Measurements from ENCODE around the gene FOXB1. TPM values are rescaled to one million over a fixed set of nuclear protein-coding genes. Genes with fewer than 3 reads are reported as not detected.

The FOXB1 gene
- total RNA-seq, 1 donor from 2014 or later, result not detected

GRCh38 chr15:59991834-59992233 is 12.3 kb upstream of the FOXB1 start:
- TF ChIP-seq, protein P1, sequence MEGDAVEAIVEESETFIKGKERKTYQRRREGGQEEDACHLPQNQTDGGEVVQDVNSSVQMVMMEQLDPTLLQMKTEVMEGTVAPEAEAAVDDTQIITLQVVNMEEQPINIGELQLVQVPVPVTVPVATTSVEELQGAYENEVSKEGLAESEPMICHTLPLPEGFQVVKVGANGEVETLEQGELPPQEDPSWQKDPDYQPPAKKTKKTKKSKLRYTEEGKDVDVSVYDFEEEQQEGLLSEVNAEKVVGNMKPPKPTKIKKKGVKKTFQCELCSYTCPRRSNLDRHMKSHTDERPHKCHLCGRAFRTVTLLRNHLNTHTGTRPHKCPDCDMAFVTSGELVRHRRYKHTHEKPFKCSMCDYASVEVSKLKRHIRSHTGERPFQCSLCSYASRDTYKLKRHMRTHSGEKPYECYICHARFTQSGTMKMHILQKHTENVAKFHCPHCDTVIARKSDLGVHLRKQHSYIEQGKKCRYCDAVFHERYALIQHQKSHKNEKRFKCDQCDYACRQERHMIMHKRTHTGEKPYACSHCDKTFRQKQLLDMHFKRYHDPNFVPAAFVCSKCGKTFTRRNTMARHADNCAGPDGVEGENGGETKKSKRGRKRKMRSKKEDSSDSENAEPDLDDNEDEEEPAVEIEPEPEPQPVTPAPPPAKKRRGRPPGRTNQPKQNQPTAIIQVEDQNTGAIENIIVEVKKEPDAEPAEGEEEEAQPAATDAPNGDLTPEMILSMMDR (IDR thresholded peaks at IDR 0.05; ENCODE audit: partially characterized antibody, unreplicated experiment), result no peak
- H3K4me1 Mint-ChIP-seq (ENCODE audit: low read depth, unreplicated experiment), result peaks cover 12% of the 10 kb centered on the region
- no peak for DNase-seq
- H3K36me3 Mint-ChIP-seq (ENCODE audit: unreplicated experiment), result no peaks in the 10 kb centered on the region
- peaks cover 18% of the 10 kb centered on the region for H3K27me3 Mint-ChIP-seq (ENCODE audit: unreplicated experiment)
- no peak overlapping the region for H3K4me3 Mint-ChIP-seq (ENCODE audit: unreplicated experiment)
- H3K9me3 Mint-ChIP-seq (ENCODE audit: unreplicated experiment), result no peaks in the 10 kb centered on the region
- no peak overlapping the region for H3K27ac Mint-ChIP-seq (ENCODE audit: unreplicated experiment)

- Mint-ChIP-seq H3K36me3 (ENCODE audit: unreplicated experiment) (no peaks in the 10 kb centered on the region), H3K4me3 (ENCODE audit: unreplicated experiment) (no peak overlapping the region), H3K27me3 (ENCODE audit: unreplicated experiment) (peaks cover 15% of the 10 kb centered on the region), H3K4me1 (ENCODE audit: low read depth, unreplicated experiment) (peaks cover 16% of the 10 kb centered on the region), H3K27ac (ENCODE audit: unreplicated experiment) (no peak overlapping the region), H3K9me3 (ENCODE audit: unreplicated experiment) (peaks cover 2% of the 10 kb centered on the region)
- no peak for DNase-seq
- TF ChIP-seq, protein P1 (IDR thresholded peaks at IDR 0.05; ENCODE audit: partially characterized antibody, unreplicated experiment), result no peak
These were observed 10.9 kb upstream of the FOXB1 start for GRCh38 chr15:59993041-59993750.

DNA sequence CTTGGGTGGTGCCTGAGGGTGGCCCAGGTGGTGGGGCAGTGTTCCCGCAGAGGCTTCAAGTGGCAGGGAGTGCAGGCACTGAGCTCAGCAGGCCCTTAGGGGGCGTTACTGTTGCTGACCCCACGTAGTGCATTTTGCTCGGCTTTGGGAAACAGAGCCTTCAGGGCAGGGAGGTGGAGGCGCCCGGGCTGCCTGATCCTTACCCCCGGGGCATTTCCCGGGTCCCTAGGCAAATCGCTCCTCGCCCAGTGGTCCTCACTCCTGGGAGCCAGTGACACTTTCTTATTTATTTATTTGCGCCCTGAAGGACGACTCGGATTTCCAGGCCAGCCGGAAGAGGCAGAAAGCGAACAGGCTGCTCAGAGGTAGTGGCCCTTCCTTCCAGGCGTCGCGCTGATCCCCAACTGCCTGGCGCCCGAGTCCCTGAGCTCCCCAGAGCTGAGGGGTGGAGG is 10.1 kb upstream of the FOXB1 start:
- Mint-ChIP-seq H3K27me3 (ENCODE audit: unreplicated experiment) (peaks cover 19% of the 10 kb centered on the region), H3K27ac (ENCODE audit: unreplicated experiment) (no peak overlapping the region), H3K4me1 (ENCODE audit: low read depth, unreplicated experiment) (peaks cover 16% of the 10 kb centered on the region), H3K9me3 (ENCODE audit: unreplicated experiment) (peaks cover 2% of the 10 kb centered on the region), H3K4me3 (ENCODE audit: unreplicated experiment) (peak overlapping the region; percentile 17), H3K36me3 (ENCODE audit: unreplicated experiment) (no peaks in the 10 kb centered on the region)
- TF ChIP-seq, protein P1 (IDR thresholded peaks at IDR 0.05; ENCODE audit: partially characterized antibody, unreplicated experiment), result peak; percentile 56
- DNase-seq, result peak; percentile 56

DNA sequence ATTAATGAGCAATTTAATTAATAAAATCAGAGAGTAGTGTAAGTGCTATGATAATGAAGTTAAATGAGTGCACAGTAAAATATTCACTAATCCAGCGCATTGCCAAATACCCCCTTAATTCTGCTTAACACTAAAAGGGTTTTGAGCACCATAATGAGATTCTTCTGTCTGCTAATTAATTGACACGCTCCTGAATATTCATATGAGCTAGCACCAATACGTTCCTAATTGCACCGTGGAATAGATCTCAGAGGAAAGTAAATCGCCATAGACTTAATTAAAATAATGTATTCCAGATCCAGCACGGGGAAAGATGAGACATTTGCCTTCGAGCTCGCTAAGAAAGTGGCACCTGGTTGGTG is 9.6 kb upstream of the FOXB1 start:
- H3K36me3 Mint-ChIP-seq (ENCODE audit: unreplicated experiment), result no peaks in the 10 kb centered on the region
- TF ChIP-seq, protein P1 (IDR thresholded peaks at IDR 0.05; ENCODE audit: partially characterized antibody, unreplicated experiment), result no peak
- peak overlapping the region; percentile 17 for H3K4me3 Mint-ChIP-seq (ENCODE audit: unreplicated experiment)
- DNase-seq, result no peak
- H3K27me3 Mint-ChIP-seq (ENCODE audit: unreplicated experiment), result peaks cover 22% of the 10 kb centered on the region
- peaks cover 16% of the 10 kb centered on the region for H3K4me1 Mint-ChIP-seq (ENCODE audit: low read depth, unreplicated experiment)
- H3K27ac Mint-ChIP-seq (ENCODE audit: unreplicated experiment), result no peak overlapping the region
- H3K9me3 Mint-ChIP-seq (ENCODE audit: unreplicated experiment), result peaks cover 2% of the 10 kb centered on the region

DNA sequence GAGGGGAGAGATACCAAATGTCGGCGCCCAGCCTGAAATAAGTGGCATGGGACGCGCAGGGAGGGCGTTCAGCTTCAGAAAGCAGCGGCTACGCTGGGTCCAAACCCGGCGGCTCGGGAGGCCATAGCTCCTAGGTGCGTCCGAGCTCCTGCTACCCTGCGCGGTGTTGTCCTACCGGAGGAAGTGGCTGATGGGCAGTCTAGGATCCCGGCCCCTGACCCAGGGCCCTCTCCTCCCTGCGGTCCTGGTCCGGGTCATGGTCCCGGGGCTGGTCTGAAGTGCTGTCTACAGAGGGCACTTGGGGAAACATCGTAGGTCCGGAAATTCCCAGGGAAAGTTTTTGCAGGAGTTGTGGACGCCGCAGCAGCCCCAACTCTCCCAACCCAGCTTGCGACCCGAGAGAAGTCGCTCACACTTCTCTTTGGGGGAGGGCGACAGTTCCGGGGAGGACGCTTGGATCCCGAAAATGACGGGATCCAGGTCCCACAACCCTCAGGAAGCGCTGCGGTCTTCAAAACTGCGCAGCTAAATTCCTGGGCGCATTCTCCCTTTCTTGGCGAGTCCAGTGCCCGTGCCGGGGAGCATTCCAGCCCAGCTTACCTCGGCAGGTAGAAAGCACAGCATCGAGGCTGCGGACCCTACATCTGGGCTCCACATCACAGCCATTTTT is 9.1 kb upstream of the FOXB1 start:
- peaks cover 27% of the 10 kb centered on the region for H3K27me3 Mint-ChIP-seq (ENCODE audit: unreplicated experiment)
- peaks cover 2% of the 10 kb centered on the region for H3K9me3 Mint-ChIP-seq (ENCODE audit: unreplicated experiment)
- H3K4me3 Mint-ChIP-seq (ENCODE audit: unreplicated experiment), result peak overlapping the region; percentile 34
- H3K27ac Mint-ChIP-seq (ENCODE audit: unreplicated experiment), result no peak overlapping the region
- TF ChIP-seq, protein P1 (IDR thresholded peaks at IDR 0.05; ENCODE audit: partially characterized antibody, unreplicated experiment), result no peak
- peaks cover 16% of the 10 kb centered on the region for H3K4me1 Mint-ChIP-seq (ENCODE audit: low read depth, unreplicated experiment)
- H3K36me3 Mint-ChIP-seq (ENCODE audit: unreplicated experiment), result no peaks in the 10 kb centered on the region
- peak; percentile 42 for DNase-seq

Measured in glutamatergic neuron (in vitro differentiated cells).